DMS 273 (cell line): Measurements from ENCODE around the gene STARD7.
"Not testable (repeated sequence)": the region's sequence is repeated elsewhere in the genome, so short reads cannot be mapped to it uniquely, and the experiment has no call there.

Source experiments
- DNase-seq: peaks from one replicate; lab custom pipeline; 2025; ENCODE audit not compliant: unreplicated experiment; lab: John Stamatoyannopoulos, UW

The STARD7 gene

GRCh38 chr2:96150007-96150640 is 58.5 kb downstream of the STARD7 start:
- DNase-seq = no peak

GRCh38 chr2:96148410-96149217 is 60.0 kb downstream of the STARD7 start:
- peak; percentile 94 for DNase-seq

GRCh38 chr2:96147593-96148201 is 60.9 kb downstream of the STARD7 start:
- DNase-seq = peak; percentile 66

- peak; percentile 79 for DNase-seq
Measured at GRCh38 chr2:96146881-96147592, 61.6 kb downstream of the STARD7 start.

- peak; percentile 79 for DNase-seq
Measured at GRCh38 chr2:96146153-96146880, 62.3 kb downstream of the STARD7 start.

- DNase-seq = no peak
Measured at GRCh38 chr2:96145848-96146152, 62.8 kb downstream of the STARD7 start.

GRCh38 chr2:96145036-96145847 is 63.4 kb downstream of the STARD7 start, which contains the start of gene DUSP2:
DUSP2 (minus strand) TSS chr2:96145440; CDS start chr2:96145354, 86 bp downstream.
- peak; percentile 96 for DNase-seq

- peak; percentile 72 for DNase-seq
Measured at GRCh38 chr2:96144481-96145035, 64.1 kb downstream of the STARD7 start.

- DNase-seq = peak; percentile 87
Measured at GRCh38 chr2:96143848-96144480, 64.7 kb downstream of the STARD7 start.

GRCh38 chr2:96143231-96143847 is 65.3 kb downstream of the STARD7 start:
- peak; percentile 36 for DNase-seq

GRCh38 chr2:96142217-96143113 is 66.2 kb downstream of the STARD7 start:
- DNase-seq = peak; percentile 74

- not testable (repeated sequence) for DNase-seq
Measured at GRCh38 chr2:96141624-96141967, 67.0 kb downstream of the STARD7 start.

GRCh38 chr2:96140941-96141623 is 67.5 kb downstream of the STARD7 start:
- DNase-seq = peak; percentile 30

GRCh38 chr2:96139181-96139758 is 69.4 kb downstream of the STARD7 start:
- DNase-seq = peak; percentile 53

GRCh38 chr2:96138179-96139145 is 70.2 kb downstream of the STARD7 start, which contains the start of gene ASTL:
ASTL (minus strand) TSS chr2:96138502; CDS start chr2:96138436, 66 bp downstream.
- peak; percentile 74 for DNase-seq
